VCaP (cell line): ENCODE data around the gene SH3GLB2.

Source experiments
- H3K27ac ChIP-seq: fragments of 450-650 bp; 2 replicates; pipeline ENCODE4 v1.5.1; 2017
- CTCF ChIP-seq: fragments of 450-650 bp; conservative IDR thresholded peaks from 2 replicates; pipeline ENCODE4 v1.5.1; 2017; ENCODE audit warnings: mild to moderate bottlenecking, moderate library complexity

Gene SH3GLB2

GRCh38 chr9:129033216-129033615 is 5.1 kb upstream of the SH3GLB2 start:
- no peak overlapping the region for H3K27ac ChIP-seq
- no peak for TF ChIP-seq CTCF

GRCh38 chr9:129032541-129033159 is 4.5 kb upstream of the SH3GLB2 start:
- no peak overlapping the region for H3K27ac ChIP-seq
- TF ChIP-seq CTCF: no peak

GRCh38 chr9:129031514-129031913 is 3.4 kb upstream of the SH3GLB2 start:
- H3K27ac ChIP-seq: no peak overlapping the region
- no peak for TF ChIP-seq CTCF

GRCh38 chr9:129030191-129030590 is 2.1 kb upstream of the SH3GLB2 start:
- no peak overlapping the region for H3K27ac ChIP-seq
- TF ChIP-seq CTCF: no peak

- no peak for TF ChIP-seq CTCF
- H3K27ac ChIP-seq: peak overlapping the region; percentile 97
Measured at GRCh38 chr9:129027685-129028191, 393 bp downstream of the SH3GLB2 start.

GRCh38 chr9:129027224-129027684 is 877 bp downstream of the SH3GLB2 start:
- TF ChIP-seq CTCF: no peak
- H3K27ac ChIP-seq: peak overlapping the region; percentile 97

- no peak for TF ChIP-seq CTCF
Measured at GRCh38 chr9:129026442-129027223, 1.5 kb downstream of the SH3GLB2 start.

More at GRCh38 chr9:129026442-129027223, 1.5 kb downstream of the SH3GLB2 start:
- H3K27ac ChIP-seq: peak overlapping the region; percentile 97
